Measurements from ENCODE around the gene AQP1.
A peak's percentile ranks its signal among the peaks of the same experiment; 100 is the strongest.

Gene AQP1

DNA sequence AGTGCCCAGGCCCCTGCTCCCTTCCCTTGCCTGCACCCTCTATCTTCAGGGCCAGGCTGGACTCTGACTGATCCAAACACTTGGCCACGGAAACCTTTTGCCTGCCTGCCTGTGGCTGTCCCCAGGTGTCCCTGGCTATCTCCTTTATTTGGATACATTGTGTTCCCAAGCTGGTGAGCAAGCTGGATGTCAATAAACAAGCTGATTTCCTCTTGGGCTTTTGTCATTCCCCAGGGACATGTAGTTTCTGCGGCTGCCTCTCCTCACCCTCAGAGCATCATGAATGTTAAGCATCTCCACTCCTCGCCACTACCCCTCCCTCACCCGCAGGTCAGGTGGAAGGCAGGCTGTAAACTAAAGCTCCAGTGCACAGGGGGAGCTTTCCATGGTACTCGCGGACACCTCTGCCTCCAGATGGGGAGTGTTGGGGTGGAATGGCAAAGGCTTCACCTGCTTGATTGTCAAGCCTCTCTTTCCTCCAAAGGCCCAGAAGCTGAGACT is 59.0 kb downstream of the AQP1 start:
- H3K4me2 ChIP-seq (ENCODE audit: insufficient read depth, low read length), result no peak overlapping the region
- no peaks in the 10 kb centered on the region for H4K20me1 ChIP-seq (ENCODE audit: insufficient read depth, low read length)
- TF ChIP-seq CTCF (IDR thresholded peaks at IDR 0.05; ENCODE audit: borderline replicate concordance, extremely low read depth, low read length, poor library complexity, severe bottlenecking) (no peak), EZH2 (IDR thresholded peaks at IDR 0.05; ENCODE audit: borderline replicate concordance, low read depth, low read length, severe bottlenecking) (no peak)
- DNase-seq, result no peak
- no peak overlapping the region for H2AFZ ChIP-seq (ENCODE audit: low read depth, low read length)
- ATAC-seq (ENCODE audit: insufficient read depth, low read depth), result peak; percentile 56; the same call in 1 of the 3 replicates
- no peaks in the 10 kb centered on the region for H3K79me2 ChIP-seq (ENCODE audit: insufficient read depth, low read length)
- H3K27ac ChIP-seq (ENCODE audit: low read length), result no peak overlapping the region
- H3K9me3 ChIP-seq (ENCODE audit: insufficient read depth, low read length, severe bottlenecking), result no peaks in the 10 kb centered on the region
- H3K36me3 ChIP-seq (ENCODE audit: insufficient read depth, low read length), result no peaks in the 10 kb centered on the region
- H3K4me1 ChIP-seq (ENCODE audit: insufficient read depth, low read length), result no peaks in the 10 kb centered on the region
- no peak overlapping the region for H3K9ac ChIP-seq (ENCODE audit: low read depth, low read length)
- H3K4me3 ChIP-seq (ENCODE audit: low read depth in 1 of 2, low read length in 2 of 2), result no peak overlapping the region
- H3K27me3 ChIP-seq (ENCODE audit: insufficient read depth, low read length, poor library complexity), result peaks cover 13% of the 10 kb centered on the region

GRCh38 chr7:30971440-30971839 is 59.8 kb downstream of the AQP1 start:
- TF ChIP-seq CTCF (IDR thresholded peaks at IDR 0.05; ENCODE audit: borderline replicate concordance, extremely low read depth, low read length, poor library complexity, severe bottlenecking) (no peak), EZH2 (IDR thresholded peaks at IDR 0.05; ENCODE audit: borderline replicate concordance, low read depth, low read length, severe bottlenecking) (no peak)
- no peak overlapping the region for H2AFZ ChIP-seq (ENCODE audit: low read depth, low read length)
- no peaks in the 10 kb centered on the region for H3K4me1 ChIP-seq (ENCODE audit: insufficient read depth, low read length)
- H3K27ac ChIP-seq (ENCODE audit: low read length), result no peak overlapping the region
- no peaks in the 10 kb centered on the region for H3K9me3 ChIP-seq (ENCODE audit: insufficient read depth, low read length, severe bottlenecking)
- DNase-seq (no peak), ATAC-seq (ENCODE audit: insufficient read depth, low read depth) (no peak)
- no peak overlapping the region for H3K4me2 ChIP-seq (ENCODE audit: insufficient read depth, low read length)
- no peaks in the 10 kb centered on the region for H3K36me3 ChIP-seq (ENCODE audit: insufficient read depth, low read length)
- H3K9ac ChIP-seq (ENCODE audit: low read depth, low read length), result no peak overlapping the region
- H4K20me1 ChIP-seq (ENCODE audit: insufficient read depth, low read length), result no peaks in the 10 kb centered on the region
- no peak overlapping the region for H3K4me3 ChIP-seq (ENCODE audit: low read depth in 1 of 2, low read length in 2 of 2)
- H3K79me2 ChIP-seq (ENCODE audit: insufficient read depth, low read length), result no peaks in the 10 kb centered on the region
- H3K27me3 ChIP-seq (ENCODE audit: insufficient read depth, low read length, poor library complexity), result peaks cover 13% of the 10 kb centered on the region

DNA sequence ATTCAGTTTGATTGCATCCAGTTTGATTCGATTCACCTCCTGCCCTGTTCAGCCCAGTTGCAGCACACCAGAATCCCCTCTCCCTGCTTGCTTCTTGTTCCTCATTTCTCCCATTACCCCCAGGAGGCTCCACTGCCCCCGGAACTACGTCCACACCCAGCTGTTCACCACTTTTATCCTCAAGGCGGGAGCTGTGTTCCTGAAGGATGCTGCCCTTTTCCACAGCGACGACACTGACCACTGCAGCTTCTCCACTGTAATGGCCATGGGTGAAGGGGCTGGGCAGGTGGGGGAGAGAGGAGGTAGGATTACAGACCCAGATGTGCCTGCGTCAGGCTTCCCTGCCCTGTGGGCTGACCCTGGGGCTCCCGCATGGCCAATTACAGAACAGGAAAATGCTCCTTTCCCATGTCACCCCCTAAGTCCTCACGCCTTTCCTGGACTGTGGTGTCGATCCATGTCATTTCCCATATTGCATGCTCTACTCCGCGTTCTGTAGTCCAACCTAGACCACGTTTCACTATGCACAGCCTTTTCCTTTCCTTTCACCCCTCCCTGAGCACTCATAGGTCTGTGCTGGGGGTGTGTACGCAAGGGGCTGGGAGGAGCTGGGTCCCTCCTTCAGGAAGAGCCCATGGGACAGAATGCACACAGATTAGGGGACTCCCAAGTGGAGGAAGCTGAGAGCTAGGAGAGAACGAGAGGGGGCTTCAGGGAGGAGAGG is 60.3 kb downstream of the AQP1 start:
- no peak for ATAC-seq (ENCODE audit: insufficient read depth, low read depth)
- H3K4me2 ChIP-seq (ENCODE audit: insufficient read depth, low read length), result no peak overlapping the region

More for the DNA sequence above, 60.3 kb downstream of the AQP1 start:
- H3K9me3 ChIP-seq (ENCODE audit: insufficient read depth, low read length, severe bottlenecking), result no peaks in the 10 kb centered on the region
- no peaks in the 10 kb centered on the region for H3K79me2 ChIP-seq (ENCODE audit: insufficient read depth, low read length)
- no peak overlapping the region for H3K27ac ChIP-seq (ENCODE audit: low read length)
- TF ChIP-seq CTCF (IDR thresholded peaks at IDR 0.05; ENCODE audit: borderline replicate concordance, extremely low read depth, low read length, poor library complexity, severe bottlenecking), result no peak
- no peak for TF ChIP-seq EZH2 (IDR thresholded peaks at IDR 0.05; ENCODE audit: borderline replicate concordance, low read depth, low read length, severe bottlenecking)
- no peak overlapping the region for H2AFZ ChIP-seq (ENCODE audit: low read depth, low read length)
- DNase-seq, result no peak
- H3K9ac ChIP-seq (ENCODE audit: low read depth, low read length), result no peak overlapping the region
- H4K20me1 ChIP-seq (ENCODE audit: insufficient read depth, low read length), result no peaks in the 10 kb centered on the region
- H3K4me3 ChIP-seq (ENCODE audit: low read depth in 1 of 2, low read length in 2 of 2), result no peak overlapping the region
- no peaks in the 10 kb centered on the region for H3K36me3 ChIP-seq (ENCODE audit: insufficient read depth, low read length)
- no peaks in the 10 kb centered on the region for H3K4me1 ChIP-seq (ENCODE audit: insufficient read depth, low read length)
- H3K27me3 ChIP-seq (ENCODE audit: insufficient read depth, low read length, poor library complexity), result peaks cover 13% of the 10 kb centered on the region

Data from DND-41 (cell line).